Endothelial cell (in vitro differentiated cells): Measurements from ENCODE around the gene CCDC157. TPM values are rescaled to one million over a fixed set of nuclear protein-coding genes. Genes with fewer than 3 reads are reported as not detected.

Source experiments
- DNase-seq: peaks from one replicate; pipeline ENCODE4 v3.0.0; 2021; ENCODE audit warnings: low spot score
- H3K27ac Mint-ChIP-seq: one replicate; pipeline ENCODE4 v1.8.0; 2021; ENCODE audit warnings: mixed read lengths, inconsistent platforms; ENCODE audit not compliant: unreplicated experiment
- H3K27me3 Mint-ChIP-seq: one replicate; pipeline ENCODE4 v1.8.0; 2021; ENCODE audit warnings: mild to moderate bottlenecking, moderate library complexity, mixed read lengths, inconsistent platforms; ENCODE audit not compliant: unreplicated experiment
- H3K36me3 Mint-ChIP-seq: one replicate; pipeline ENCODE4 v1.8.0; 2021; ENCODE audit warnings: mild to moderate bottlenecking, low read depth, mixed read lengths, inconsistent platforms; ENCODE audit not compliant: unreplicated experiment
- H3K4me1 Mint-ChIP-seq: one replicate; pipeline ENCODE4 v1.8.0; 2021; ENCODE audit warnings: mild to moderate bottlenecking, mixed read lengths, inconsistent platforms; ENCODE audit not compliant: unreplicated experiment
- H3K4me3 Mint-ChIP-seq: one replicate; pipeline ENCODE4 v1.8.0; 2021; ENCODE audit warnings: mild to moderate bottlenecking, mixed read lengths, inconsistent platforms; ENCODE audit not compliant: unreplicated experiment
- H3K9me3 Mint-ChIP-seq: one replicate; pipeline ENCODE4 v1.8.0; 2021; ENCODE audit warnings: mixed read lengths, inconsistent platforms; ENCODE audit not compliant: unreplicated experiment
- total RNA-seq: library from RNA; stranded (reverse); fragmentation: NEBNext Ultra II Directional; extraction: Animal tissue kit (Norgen Biotek cat#: 25700); gene quantifications from one replicate; pipeline ENCODE4 v1.2.1, GENCODE V29; 2021; ENCODE audit not compliant: unreplicated experiment
- TF ChIP-seq, protein P1 (sequence below): fragments of 200-600 bp; sonication (generic); IDR thresholded peaks from one replicate; pipeline ENCODE4 v1.5.0; 2021; ENCODE audit warnings: antibody characterized with exemption; ENCODE audit not compliant: unreplicated experiment

Gene CCDC157
- total RNA-seq, 1 donor from 2014 or later, result 3.3 TPM

DNA sequence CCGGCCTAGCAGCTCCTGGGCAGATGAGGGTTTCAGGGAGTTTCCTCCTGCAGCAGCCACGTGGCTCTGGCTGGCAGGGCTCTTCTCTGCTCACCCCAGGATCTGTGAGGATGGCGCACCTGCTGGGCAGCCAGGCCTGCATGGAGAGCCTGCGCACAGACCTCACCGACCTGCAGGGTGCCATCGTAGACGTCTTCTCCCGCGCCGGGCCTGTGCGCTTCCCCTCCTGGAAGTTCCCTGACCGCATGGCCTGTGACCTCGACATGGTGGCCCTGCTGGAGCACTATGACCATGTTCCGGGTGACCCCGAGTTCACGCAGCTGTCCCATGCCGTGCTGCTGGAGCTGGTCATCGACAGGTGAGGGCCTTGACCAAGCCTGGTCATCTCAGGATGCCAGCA is 9.1 kb downstream of the CCDC157 start:
- H3K27me3 Mint-ChIP-seq, result peaks cover 14% of the 10 kb centered on the region
- TF ChIP-seq, protein P1, sequence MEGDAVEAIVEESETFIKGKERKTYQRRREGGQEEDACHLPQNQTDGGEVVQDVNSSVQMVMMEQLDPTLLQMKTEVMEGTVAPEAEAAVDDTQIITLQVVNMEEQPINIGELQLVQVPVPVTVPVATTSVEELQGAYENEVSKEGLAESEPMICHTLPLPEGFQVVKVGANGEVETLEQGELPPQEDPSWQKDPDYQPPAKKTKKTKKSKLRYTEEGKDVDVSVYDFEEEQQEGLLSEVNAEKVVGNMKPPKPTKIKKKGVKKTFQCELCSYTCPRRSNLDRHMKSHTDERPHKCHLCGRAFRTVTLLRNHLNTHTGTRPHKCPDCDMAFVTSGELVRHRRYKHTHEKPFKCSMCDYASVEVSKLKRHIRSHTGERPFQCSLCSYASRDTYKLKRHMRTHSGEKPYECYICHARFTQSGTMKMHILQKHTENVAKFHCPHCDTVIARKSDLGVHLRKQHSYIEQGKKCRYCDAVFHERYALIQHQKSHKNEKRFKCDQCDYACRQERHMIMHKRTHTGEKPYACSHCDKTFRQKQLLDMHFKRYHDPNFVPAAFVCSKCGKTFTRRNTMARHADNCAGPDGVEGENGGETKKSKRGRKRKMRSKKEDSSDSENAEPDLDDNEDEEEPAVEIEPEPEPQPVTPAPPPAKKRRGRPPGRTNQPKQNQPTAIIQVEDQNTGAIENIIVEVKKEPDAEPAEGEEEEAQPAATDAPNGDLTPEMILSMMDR, result no peak
- no peak for DNase-seq
- peaks cover 11% of the 10 kb centered on the region for H3K4me1 Mint-ChIP-seq
- H3K27ac Mint-ChIP-seq, result no peak overlapping the region
- H3K4me3 Mint-ChIP-seq, result no peak overlapping the region
- peaks cover 7% of the 10 kb centered on the region for H3K36me3 Mint-ChIP-seq
- H3K9me3 Mint-ChIP-seq, result no peaks in the 10 kb centered on the region

DNA sequence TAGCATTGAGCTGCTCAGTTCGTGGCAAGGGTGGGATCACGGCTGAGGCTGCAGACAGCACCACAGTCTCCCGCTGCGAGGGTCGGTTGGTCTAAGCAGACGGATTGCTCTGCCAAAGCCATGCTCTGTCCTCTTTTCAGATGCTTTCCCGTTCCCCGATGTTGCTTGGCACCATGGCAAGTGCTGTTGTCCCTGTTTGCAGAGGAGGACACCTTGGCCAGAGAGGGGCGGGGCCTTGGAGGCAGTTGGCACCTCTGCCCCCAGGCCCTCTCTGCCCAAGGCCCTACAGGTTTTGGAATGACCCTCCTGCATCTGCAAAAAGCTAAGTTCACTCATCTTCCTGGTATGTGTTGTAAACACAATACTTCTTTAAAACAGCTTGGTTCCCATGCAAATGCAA is 11.6 kb downstream of the CCDC157 start:
- H3K27ac Mint-ChIP-seq, result no peak overlapping the region
- no peak for DNase-seq
- no peak overlapping the region for H3K4me3 Mint-ChIP-seq
- no peaks in the 10 kb centered on the region for H3K9me3 Mint-ChIP-seq
- H3K4me1 Mint-ChIP-seq, result peaks cover 7% of the 10 kb centered on the region
- H3K27me3 Mint-ChIP-seq, result peaks cover 11% of the 10 kb centered on the region
- TF ChIP-seq, protein P1, result no peak
- peaks cover 3% of the 10 kb centered on the region for H3K36me3 Mint-ChIP-seq

DNA sequence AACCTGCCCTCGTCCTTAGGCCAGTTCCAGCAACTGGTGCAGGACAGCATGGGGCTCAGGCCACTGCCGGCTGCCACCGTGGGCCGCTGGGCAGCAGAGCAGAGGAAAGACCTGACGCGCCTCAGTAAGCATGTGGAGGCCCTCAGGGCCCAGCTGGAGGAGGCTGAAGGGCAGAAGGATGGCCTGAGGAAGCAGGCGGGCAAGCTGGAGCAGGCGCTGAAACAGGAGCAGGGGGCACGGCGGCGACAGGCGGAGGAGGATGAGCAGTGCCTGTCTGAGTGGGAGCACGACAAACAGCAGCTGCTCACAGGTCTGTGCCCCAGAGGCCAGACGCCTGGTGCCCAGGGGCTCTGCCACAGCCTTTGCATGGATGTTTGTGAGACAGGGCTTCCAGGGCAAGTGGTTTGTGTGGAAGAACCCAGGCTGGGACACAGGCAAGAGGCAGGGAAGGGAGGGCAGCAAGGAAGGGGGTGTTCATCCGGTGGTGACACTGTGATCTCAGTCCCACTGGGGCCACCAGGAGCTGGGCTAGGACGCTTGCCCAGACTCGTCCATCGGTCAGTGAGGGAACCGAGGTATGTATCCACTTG is 13.9 kb downstream of the CCDC157 start:
- no peaks in the 10 kb centered on the region for H3K9me3 Mint-ChIP-seq
- peaks cover 3% of the 10 kb centered on the region for H3K36me3 Mint-ChIP-seq
- TF ChIP-seq, protein P1, result no peak

DNA sequence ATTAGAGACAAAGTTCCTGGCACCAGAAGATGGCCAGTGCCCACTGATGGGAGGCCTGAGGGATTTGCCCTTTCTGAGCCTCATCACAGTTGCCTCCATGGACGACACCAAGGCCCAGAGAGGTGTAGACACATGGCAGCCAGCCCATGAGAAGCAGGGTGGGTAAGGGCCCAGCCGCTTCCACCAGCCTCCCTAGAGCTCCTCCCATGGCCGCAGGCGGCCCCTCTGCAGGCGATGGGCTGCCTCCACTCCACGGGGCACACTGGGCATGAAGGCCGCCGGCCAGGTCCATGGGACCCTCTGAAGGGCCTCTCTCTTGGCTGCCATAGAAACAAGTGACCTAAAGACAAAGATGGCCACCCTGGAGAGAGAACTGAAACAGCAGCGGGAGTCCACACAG is 14.5 kb downstream of the CCDC157 start:
- no peak for DNase-seq
- TF ChIP-seq, protein P1, result no peak
- peaks cover 3% of the 10 kb centered on the region for H3K36me3 Mint-ChIP-seq
- H3K9me3 Mint-ChIP-seq, result no peaks in the 10 kb centered on the region
- peaks cover 16% of the 10 kb centered on the region for H3K4me1 Mint-ChIP-seq
- H3K27ac Mint-ChIP-seq, result no peak overlapping the region
- peaks cover 9% of the 10 kb centered on the region for H3K27me3 Mint-ChIP-seq
- no peak overlapping the region for H3K4me3 Mint-ChIP-seq

More for the DNA sequence above, 13.9 kb downstream of the CCDC157 start:
- Mint-ChIP-seq H3K27me3 (peaks cover 13% of the 10 kb centered on the region), H3K4me3 (no peak overlapping the region), H3K4me1 (peaks cover 16% of the 10 kb centered on the region), H3K27ac (no peak overlapping the region)
- DNase-seq, result no peak

DNA sequence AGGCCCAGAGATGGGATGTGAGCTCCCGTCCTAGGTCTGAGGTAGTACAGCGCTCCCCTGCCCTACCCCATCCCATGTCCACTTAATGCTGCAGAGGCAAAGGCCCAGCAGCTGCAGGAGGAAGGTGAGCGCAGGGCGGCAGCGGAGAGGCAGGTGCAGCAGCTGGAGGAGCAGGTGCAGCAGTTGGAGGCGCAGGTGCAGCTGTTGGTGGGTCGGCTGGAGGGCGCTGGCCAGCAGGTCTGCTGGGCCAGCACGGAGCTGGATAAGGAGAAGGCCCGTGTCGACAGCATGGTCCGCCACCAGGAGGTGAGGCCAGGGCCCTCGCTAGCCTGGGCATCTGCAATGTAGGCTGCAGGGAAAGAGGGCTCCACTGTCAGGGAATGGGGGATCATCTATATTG is 15.2 kb downstream of the CCDC157 start:
- TF ChIP-seq, protein P1, result no peak
- Mint-ChIP-seq H3K4me3 (no peak overlapping the region), H3K9me3 (no peaks in the 10 kb centered on the region), H3K27me3 (peaks cover 9% of the 10 kb centered on the region), H3K27ac (no peak overlapping the region), H3K4me1 (peaks cover 16% of the 10 kb centered on the region), H3K36me3 (peaks cover 4% of the 10 kb centered on the region)
- DNase-seq, result no peak
